Skin of body (tissue), 2 donors: ENCODE measurements around the gene HAS3. TPM values are rescaled to one million over a fixed set of nuclear protein-coding genes. Genes with fewer than 3 reads are reported as not detected.

Source experiments
- DNase-seq: peaks from one replicate; lab custom pipeline; 2025; lab: John Stamatoyannopoulos, UW
- total RNA-seq: library from RNA; depleted of rRNA; stranded (reverse); fragments of >200 nt; gene quantifications from one replicate; pipeline ENCODE4 v1.2.3, GENCODE V29; 2014

The HAS3 gene
- total RNA-seq, 1 donor from 2014 or later: 9.9 TPM

DNA sequence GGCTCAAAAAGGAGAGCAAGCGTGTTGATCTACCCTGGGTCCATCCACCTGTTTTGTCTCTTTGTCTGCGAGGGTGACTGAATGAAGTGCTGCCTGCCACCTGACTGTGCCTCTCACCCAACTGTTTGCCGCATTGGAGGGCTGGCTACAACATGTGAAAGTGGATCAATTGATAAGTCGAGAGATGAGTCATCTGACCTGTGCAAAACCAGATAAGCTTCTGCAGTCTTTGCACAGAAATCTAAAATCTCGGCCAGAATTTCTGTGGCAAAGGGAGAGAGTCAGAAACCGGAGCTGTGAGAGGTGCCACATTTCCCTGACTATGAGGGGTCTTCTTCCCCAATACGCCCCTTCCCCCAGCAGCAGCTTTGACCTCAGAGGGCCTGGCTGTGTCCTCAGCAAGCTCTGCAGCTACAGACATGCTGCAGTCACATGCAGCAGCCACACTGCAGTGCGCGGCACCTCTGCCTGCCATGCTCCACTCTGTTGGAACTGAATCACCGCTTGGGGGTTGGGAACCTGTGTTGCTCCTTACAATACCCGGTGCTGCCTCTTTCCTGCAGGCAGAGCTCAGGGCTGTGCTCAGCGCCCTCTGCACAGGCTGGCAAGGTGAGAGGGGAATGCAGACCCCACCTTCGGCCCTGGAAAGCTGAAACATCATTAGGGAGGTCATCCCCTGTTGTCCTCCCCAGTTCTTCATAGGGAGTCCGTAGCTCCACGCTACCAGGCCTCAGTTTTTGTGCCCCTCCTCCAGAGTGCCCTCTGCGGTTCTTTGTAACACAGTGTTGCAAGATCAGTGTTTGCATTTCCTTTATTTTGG is 16.2 kb upstream of the HAS3 start:
- no peak for DNase-seq

DNA sequence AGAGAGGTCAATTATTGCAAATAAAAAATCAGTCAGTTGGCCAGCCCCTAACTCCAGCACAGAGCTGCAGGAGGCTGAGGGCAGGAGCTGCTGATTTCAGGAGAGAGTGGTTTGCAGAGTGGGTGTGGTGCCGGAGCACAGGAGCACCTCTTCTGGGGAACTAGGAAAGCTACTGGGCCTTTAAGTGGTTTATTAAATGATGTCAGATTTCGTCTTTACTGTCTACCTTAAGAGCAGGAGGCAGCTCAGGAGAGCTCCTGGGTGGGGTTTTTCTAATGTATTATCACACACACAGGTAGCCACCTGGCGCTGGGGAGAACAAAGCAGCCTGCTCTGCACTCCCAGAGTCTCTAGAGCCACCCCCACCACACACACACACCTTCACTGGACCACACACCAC is 11.5 kb upstream of the HAS3 start:
- no peak for DNase-seq

DNA sequence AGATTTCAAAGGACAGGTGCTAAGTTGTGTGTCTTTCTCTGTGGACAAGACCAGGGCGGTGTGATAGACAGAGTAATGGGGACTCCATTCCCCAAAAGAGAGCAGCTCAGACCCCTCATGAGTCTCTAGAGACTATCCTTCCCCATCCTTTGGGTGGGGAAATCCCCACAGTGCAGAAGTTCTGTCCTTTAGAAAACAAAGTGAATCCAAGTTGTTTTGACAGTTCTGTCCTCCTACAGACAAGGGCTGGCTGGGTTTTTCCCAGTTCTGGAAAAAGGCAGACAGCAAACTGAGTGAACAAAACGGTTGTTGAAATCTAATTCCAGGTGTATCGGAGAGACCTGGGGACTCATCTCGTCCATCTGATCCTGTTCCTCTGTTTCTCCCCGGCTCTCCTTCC is 11.0 kb upstream of the HAS3 start:
- no peak for DNase-seq

DNA sequence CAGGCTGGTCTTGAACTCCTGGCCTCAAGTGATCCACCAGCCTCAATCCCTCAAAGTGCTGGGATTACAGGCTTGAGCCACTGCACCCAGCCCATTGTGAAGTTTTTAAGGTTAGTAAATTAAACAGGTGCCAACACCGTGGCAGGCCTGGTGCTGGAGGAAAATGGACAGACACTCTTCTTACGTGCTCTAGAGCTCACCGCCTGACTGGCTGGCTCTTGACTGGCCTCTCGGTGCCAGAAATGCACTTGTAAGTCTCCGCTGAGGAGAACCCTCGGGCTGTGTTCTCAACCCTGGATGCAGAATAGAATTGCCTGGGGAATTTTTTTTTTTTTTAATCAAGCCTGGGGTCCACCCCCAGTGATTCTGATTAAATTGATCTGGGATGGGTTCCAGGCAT is 10.3 kb upstream of the HAS3 start:
- no peak for DNase-seq

DNA sequence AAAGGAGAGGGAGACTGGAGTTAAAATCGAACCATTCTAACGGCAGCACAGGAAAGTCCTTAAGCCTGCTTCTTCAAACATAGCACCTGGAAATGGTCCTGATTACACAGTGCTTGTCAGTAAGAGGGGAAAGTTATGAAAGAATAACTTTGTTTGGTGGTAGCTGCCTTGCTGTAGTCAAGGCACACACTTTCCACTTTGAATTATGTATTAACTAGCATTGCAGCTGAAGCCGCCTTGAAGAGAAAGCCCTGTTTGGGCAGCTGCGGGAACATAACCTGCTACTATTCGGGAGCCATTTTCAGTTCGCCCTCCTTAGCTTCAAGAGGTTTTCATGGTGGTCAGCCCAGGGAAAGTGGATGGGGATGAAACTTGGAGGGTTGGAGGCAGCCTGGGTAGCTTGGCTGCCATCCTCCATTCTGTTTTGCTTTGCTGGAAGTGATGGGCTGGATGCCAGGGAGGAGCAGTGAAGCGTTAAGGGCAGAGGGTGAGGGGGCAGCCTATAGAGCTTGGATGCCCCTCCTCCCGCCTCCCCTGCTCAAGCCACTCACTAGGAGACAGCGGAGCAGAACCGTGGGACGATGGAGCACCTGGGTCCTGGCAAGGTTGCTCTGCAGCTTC is 5.3 kb upstream of the HAS3 start:
- DNase-seq: no peak

DNA sequence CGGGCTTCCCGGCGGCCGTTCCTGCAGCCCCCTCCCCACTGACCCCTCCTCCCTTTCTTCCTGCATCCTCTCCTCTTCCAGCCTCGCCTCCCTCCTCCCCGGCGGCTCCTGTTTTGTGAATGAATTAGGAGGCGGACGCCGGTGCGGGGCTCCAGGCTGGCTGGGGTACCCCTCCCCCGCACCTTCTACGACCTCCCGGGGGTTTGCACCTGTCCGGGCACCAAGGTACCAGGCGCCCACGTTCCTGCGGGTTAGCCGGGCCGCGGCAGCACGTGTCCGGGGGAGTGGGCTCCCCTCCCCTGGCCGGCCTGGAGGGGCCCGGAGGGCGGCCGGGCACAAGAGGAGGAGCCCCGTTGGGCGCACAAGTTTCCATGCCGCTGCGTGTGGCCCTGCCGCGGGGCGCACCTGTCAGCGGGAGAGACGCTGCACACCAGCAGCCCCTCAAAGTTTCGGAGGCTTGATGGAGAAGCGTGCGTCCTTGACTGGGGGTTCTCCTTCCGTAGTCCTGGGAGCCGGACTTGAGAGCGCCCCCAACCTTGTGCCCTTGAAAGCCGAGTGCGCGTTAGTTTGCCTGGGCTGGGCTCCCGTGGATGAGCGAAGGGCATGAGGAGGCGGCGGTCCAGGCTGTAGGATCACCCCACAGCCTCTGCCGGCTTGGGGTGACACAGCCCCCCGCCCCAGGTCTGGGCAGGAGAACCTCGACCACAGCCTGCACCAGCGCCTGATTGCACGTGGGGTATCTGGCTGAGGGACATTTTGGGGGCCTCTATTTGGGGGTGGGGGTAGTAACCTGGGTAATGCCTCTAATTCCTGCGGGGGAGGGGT is 1.2 kb downstream of the HAS3 start:
- no peak for DNase-seq

DNA sequence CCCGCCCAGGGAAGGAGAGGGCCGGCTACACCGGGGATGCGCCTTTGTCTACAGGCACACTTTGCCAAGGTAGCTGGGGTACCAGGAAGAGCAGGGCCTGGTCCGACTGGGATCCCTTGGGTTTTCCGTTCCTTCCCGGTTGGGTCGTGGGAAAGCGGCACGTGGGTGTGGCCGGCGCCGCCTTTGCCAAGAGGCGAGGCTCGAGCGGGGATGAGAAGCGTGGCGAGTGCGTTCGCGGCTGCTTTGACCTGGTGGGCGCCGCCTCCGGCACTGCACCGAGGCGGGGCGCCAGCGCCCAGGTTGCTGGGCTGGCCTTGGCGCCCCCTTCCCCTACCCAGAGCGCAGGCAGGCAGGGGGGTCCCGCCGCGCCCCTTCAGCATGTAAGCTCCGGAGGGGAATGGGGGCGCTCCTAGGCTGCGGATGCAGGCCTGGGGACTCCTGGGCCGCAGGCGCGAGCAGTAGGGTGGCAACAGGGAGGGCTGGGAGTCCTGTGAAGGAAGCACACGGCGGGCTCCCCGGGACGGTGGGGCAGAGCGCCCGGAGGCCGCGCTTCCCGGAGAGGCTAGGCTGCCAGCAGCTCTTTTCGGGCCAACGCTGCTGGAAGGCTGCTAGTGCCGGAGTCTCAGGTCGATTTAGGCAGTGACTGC is 2.0 kb downstream of the HAS3 start:
- no peak for DNase-seq

DNA sequence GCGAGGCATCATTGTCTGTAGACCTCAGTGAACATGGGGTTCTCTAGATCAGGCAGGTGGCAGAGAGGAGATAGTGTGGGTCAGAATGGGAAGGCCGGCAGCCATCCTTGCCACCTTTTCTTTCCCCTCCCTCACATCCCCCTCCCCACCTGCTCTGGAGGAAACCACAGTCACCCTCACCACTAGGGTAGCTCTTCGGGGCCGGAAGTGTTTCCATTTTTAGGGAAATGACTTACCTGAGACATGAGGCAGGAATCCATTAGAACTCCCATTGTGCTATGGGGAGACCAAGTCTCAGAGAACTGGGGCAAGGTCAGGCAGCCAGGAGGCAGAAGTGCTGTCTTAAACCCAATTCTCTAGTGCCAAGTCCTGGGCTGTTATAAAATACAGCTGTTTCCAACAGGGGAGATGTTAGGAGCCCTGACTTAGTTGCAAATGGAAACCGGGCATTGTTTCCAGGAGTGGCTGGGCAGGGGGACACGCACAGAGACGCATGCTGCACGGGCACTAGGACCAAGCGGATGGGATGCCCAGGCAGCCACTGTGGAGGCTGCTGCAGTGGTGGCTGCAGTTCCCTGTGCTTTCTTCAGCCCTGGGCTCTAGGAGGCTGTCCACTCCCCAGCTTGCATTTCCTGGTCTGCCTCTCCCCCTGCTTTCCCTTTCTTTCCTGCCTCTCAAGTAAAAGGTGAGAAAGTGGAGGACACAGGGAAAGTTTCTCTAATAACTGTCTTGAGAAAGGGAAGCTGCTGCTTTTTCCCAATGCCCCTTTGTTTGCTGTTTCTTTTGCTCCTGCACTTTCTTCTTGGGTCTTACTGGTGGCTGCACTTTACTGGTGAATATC is 2.8 kb downstream of the HAS3 start:
- no peak for DNase-seq

DNA sequence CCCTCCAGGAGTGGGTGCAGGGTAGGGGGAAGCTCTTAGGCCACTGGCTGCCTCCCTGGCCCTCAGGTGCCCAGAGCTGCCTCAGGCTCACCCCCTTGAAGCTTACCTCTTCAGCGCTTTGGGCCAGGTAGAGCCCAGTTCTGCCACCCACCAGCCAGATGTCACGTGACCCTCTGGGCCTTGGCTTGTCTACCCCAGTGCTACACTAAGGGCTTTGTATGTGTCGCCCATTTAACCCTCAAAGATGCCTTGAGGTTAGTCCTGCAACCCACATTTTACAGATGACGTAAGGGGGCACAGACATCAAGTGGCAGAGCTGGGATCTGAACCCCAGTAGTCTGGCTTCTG is 3.4 kb downstream of the HAS3 start:
- no peak for DNase-seq

DNA sequence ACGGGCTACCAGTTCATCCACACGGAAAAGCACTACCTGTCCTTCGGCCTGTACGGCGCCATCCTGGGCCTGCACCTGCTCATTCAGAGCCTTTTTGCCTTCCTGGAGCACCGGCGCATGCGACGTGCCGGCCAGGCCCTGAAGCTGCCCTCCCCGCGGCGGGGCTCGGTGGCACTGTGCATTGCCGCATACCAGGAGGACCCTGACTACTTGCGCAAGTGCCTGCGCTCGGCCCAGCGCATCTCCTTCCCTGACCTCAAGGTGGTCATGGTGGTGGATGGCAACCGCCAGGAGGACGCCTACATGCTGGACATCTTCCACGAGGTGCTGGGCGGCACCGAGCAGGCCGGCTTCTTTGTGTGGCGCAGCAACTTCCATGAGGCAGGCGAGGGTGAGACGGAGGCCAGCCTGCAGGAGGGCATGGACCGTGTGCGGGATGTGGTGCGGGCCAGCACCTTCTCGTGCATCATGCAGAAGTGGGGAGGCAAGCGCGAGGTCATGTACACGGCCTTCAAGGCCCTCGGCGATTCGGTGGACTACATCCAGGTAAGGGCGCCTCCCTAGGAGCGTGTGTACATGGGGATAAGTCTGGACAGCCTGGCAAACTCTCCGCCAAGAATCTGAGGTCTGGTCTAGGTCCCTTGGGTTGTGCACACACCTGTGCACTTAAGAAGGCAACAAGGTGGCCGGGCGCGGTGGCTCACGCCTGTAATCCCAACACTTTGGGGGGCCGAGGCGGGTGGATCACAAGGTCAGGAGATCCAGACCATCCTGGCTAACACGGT is 4.2 kb downstream of the HAS3 start:
- DNase-seq: no peak

DNA sequence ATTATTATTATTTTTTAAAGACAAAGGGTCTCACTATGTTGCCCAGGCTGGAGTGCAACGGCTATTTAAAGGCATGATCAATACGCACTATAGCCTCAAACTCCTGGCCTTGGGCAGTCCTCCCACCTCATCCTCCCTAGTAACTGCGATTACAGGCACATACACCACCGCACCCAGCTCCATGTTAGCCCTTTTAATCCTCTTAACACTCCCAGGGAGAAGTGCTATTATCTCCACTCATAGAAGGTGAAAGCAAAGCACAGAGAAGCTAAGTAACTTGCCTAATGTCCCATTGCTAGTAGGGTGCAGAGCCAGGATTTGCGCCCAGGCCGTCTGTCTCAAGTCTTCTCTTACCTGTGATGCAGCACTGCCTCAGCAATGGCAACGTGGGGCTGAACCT is 5.0 kb downstream of the HAS3 start:
- DNase-seq: no peak

DNA sequence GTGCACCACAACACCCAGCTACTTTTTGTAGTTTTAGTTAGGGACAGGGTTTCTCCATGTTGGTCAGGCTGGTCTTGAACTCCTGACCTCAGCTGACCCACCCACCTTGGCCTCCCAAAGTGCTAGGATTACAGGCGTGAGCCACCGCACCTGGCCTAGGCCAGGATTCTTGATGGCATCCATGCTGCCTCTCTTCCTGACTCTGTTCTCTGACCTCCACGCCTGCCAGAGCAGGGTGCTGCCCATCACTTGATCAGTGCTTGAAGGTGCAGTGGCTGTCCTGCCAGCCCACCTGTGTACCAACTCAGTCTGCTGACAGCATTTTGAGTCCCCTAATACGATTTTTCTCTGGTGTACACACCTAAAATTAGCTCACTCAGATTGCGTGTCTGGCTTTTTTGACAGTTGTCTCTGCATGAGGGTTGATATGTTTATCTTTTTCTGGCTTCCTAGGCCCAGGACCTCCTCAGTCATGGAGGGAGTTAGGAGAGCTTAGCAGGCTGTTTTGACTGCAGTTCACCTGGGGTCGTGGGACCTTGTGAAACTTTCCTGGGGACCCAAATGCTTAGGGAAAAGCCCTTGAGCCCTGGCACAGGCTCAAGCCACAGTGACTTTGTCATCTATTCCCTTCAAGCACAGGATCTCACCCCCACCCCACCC is 5.9 kb downstream of the HAS3 start:
- DNase-seq: no peak

DNA sequence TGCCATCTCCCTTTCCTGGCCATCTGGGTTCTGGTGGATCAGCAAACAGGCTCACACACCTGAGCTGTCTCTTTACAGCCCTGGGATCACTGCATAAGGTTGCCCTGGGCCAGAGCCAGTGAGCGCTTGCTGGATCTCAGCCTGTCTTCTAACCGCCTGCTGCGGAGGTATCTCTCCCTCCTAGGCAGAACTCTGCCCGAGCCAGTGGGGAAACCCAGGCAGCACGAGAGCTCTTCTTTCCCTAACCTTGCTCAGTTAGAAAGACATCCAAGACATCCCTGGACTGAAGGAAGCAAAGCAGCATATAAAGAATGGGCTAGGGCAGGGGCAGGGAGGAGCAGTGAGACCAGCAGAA is 6.4 kb downstream of the HAS3 start:
- DNase-seq: no peak

DNA sequence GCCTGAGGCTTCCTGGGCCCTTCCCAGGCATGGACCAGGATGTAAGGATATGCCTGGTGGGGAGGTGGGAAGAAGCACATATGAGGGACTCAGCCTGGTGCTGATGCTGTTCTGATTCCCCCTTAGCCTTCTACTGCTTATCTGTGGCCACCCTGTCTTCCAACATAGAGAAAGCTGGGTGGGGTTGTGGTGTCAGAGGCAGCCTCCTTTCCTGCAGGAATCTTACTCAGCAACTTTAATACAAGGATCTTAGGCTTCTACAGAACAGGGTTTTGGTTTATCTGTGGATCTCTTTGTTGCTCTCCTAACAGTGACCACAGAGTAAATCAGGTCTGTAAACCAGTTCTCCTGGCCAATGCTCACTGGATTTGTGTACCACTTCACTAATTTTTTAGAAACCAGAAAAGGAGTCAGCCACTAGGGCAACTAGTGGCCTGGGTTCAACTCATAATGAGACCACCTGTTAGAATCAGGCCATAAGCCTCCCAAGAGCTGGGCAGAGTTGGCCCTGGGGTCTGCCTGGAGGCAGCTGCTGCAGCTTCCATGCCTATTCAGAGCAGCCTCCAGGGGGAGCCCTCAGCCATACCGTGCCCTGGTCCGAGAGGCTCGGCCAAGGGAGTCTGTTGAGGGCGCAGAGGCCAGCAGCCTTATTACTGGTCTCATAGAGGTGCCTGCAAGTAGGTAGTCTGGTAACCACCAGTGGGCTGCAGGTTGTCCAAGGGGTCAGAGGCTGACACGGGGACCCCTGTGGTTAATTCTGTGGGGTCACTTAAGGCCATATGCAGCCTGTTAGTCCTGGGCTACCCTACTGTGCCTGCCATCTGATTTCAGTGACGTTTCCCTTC is 7.1 kb downstream of the HAS3 start:
- no peak for DNase-seq

DNA sequence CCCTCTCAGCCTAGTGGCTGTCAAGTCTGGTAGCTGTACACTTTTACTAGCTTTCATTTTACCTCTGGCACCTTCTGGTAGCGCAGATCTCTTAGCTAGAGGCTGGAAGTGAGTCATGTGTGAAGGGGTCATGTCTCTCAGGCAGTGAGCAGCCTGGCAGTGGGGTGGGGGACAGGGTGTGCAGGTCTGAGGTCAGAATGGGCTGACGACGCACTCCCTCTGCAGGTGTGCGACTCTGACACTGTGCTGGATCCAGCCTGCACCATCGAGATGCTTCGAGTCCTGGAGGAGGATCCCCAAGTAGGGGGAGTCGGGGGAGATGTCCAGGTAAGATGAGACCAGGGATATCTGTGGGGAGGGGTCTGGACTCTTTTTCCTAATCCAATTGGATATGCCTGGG is 7.8 kb downstream of the HAS3 start:
- DNase-seq: no peak

DNA sequence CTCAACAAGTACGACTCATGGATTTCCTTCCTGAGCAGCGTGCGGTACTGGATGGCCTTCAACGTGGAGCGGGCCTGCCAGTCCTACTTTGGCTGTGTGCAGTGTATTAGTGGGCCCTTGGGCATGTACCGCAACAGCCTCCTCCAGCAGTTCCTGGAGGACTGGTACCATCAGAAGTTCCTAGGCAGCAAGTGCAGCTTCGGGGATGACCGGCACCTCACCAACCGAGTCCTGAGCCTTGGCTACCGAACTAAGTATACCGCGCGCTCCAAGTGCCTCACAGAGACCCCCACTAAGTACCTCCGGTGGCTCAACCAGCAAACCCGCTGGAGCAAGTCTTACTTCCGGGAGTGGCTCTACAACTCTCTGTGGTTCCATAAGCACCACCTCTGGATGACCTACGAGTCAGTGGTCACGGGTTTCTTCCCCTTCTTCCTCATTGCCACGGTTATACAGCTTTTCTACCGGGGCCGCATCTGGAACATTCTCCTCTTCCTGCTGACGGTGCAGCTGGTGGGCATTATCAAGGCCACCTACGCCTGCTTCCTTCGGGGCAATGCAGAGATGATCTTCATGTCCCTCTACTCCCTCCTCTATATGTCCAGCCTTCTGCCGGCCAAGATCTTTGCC is 9.0 kb downstream of the HAS3 start:
- DNase-seq: no peak

DNA sequence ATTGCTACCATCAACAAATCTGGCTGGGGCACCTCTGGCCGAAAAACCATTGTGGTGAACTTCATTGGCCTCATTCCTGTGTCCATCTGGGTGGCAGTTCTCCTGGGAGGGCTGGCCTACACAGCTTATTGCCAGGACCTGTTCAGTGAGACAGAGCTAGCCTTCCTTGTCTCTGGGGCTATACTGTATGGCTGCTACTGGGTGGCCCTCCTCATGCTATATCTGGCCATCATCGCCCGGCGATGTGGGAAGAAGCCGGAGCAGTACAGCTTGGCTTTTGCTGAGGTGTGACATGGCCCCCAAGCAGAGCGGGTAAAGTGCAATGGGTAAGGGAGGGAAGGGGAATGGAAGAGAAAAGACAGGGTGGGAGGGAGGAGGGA is 9.5 kb downstream of the HAS3 start:
- no peak for DNase-seq

DNA sequence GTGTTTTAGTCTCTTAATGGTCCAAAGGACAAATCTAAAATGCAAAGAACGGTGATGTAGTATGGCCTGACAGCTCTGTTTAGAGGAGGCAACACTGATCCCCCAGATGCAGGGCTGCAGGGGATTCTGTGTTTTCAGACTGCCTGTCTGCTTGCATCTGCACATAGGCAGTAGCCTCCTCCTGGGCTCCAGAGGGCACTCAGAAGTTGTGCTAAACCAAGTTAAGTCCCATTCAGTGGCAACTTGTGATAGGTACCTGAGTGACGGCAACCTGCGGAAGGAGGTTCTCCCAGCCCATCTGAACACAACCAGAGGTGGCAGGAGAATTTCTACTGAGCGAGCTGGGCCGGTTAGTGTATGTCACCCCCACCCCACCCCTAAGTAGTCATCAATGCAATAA is 9.9 kb downstream of the HAS3 start:
- DNase-seq: no peak

DNA sequence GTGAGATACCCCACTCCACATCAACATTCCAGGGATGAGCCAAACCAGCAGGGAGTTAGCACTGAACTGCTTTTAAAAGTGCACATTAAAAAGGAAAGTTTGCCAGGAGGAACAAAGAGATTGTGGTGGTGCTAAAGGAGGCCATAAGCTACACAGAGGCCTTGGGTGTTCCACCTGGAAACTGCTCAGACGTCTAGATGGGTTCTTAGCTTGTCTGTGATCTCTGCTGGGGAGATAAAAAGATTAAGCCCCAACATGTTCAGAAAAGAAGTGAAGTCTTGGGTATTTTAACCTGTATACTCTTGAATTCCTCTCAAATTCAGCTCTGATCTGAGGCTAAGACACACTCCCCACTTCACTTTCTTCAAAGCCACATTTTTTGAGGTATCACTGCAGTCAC is 10.4 kb downstream of the HAS3 start:
- DNase-seq: no peak
